Calu3 (cell line): Measurements from ENCODE around the gene SHISA9. TPM values are rescaled to one million over a fixed set of nuclear protein-coding genes. Genes with fewer than 3 reads are reported as not detected.

ENCODE experiments used
- BruUV-seq: library from RNA; stranded (reverse); fragments of 400-500 nt; replicated peaks from 2 replicates; lab custom pipeline; 2021; lab: Mats Ljungman, UMichigan
- CTCF ChIA-PET: fragments of 300-600 bp; sonication (Branson Sonifier 250); formaldehyde crosslinking; loops from one replicate; lab custom pipeline; 2022; ENCODE audit warnings: antibody characterized with exemption; lab: Charles Lee
- DNase-seq: peaks from one replicate; pipeline ENCODE4 v3.0.0; 2022
- H3K27ac Mint-ChIP-seq: one replicate; pipeline ENCODE4 v1.8.0; 2022; ENCODE audit warnings: mixed read lengths; ENCODE audit not compliant: unreplicated experiment
- H3K27me3 Mint-ChIP-seq: one replicate; pipeline ENCODE4 v1.8.0; 2022; ENCODE audit warnings: mixed read lengths; ENCODE audit not compliant: unreplicated experiment
- H3K36me3 Mint-ChIP-seq: one replicate; pipeline ENCODE4 v1.8.0; 2022; ENCODE audit warnings: mild to moderate bottlenecking, moderate library complexity, mixed read lengths; ENCODE audit not compliant: insufficient read depth, unreplicated experiment
- H3K4me1 Mint-ChIP-seq: one replicate; pipeline ENCODE4 v1.8.0; 2022; ENCODE audit warnings: mild to moderate bottlenecking, low read depth, mixed read lengths; ENCODE audit not compliant: unreplicated experiment
- H3K4me3 Mint-ChIP-seq: one replicate; pipeline ENCODE4 v1.8.0; 2022; ENCODE audit warnings: mild to moderate bottlenecking, low read depth, moderate library complexity, mixed read lengths; ENCODE audit not compliant: unreplicated experiment
- H3K9me3 Mint-ChIP-seq: one replicate; pipeline ENCODE4 v1.8.0; 2022; ENCODE audit warnings: low read depth, mixed read lengths; ENCODE audit not compliant: unreplicated experiment
- intact Hi-C: fragments of 100-400 bp; cut with micrococcal nuclease; formaldehyde crosslinking; loops from one replicate; pipeline ENCODE4 v1.10.0; 2022; ENCODE audit not compliant: unreplicated experiment
- total RNA-seq: library from RNA; stranded (reverse); gene quantifications from 2 replicates; pipeline ENCODE4 v1.2.3, GENCODE V29; 2022
- TF ChIP-seq, protein P1 (sequence below): fragments of 200-600 bp; IDR thresholded peaks from one replicate; pipeline ENCODE4 v1.8.0; 2022; ENCODE audit warnings: antibody characterized with exemption; ENCODE audit not compliant: unreplicated experiment

Gene SHISA9
- total RNA-seq, 1 experiment from 2014 or later = not detected

DNA sequence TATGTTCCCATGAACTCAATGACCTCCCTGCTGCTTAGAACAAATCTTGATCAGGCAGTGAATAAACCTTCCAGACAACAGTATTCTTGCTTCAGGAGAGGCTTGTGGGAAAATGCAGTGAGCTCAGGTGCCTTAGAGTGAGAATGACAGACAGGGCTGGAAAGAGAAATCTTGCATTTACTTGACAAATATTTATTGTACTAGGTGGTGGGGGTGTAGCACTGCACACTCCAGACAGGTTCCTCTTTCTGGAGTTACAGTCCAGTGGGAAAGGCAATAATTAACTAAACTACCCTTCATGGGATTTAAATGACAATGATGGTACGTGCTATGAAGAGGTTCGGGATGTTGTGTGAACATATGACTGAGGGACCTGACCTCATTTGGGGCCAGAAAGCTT lies 182.9 kb downstream of the SHISA9 start:
- H3K27ac Mint-ChIP-seq = no peak overlapping the region
- H3K4me3 Mint-ChIP-seq = no peak overlapping the region
- H3K9me3 Mint-ChIP-seq = peaks cover 16% of the 10 kb centered on the region
- no peaks in the 10 kb centered on the region for H3K4me1 Mint-ChIP-seq
- CTCF ChIA-PET = no interaction called here
- no peaks in the 10 kb centered on the region for H3K27me3 Mint-ChIP-seq
- no peak for DNase-seq
- TF ChIP-seq, protein P1, sequence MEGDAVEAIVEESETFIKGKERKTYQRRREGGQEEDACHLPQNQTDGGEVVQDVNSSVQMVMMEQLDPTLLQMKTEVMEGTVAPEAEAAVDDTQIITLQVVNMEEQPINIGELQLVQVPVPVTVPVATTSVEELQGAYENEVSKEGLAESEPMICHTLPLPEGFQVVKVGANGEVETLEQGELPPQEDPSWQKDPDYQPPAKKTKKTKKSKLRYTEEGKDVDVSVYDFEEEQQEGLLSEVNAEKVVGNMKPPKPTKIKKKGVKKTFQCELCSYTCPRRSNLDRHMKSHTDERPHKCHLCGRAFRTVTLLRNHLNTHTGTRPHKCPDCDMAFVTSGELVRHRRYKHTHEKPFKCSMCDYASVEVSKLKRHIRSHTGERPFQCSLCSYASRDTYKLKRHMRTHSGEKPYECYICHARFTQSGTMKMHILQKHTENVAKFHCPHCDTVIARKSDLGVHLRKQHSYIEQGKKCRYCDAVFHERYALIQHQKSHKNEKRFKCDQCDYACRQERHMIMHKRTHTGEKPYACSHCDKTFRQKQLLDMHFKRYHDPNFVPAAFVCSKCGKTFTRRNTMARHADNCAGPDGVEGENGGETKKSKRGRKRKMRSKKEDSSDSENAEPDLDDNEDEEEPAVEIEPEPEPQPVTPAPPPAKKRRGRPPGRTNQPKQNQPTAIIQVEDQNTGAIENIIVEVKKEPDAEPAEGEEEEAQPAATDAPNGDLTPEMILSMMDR = no peak
- BruUV-seq = no TSS peak
- intact Hi-C loops = no loop called here
- no peaks in the 10 kb centered on the region for H3K36me3 Mint-ChIP-seq

DNA sequence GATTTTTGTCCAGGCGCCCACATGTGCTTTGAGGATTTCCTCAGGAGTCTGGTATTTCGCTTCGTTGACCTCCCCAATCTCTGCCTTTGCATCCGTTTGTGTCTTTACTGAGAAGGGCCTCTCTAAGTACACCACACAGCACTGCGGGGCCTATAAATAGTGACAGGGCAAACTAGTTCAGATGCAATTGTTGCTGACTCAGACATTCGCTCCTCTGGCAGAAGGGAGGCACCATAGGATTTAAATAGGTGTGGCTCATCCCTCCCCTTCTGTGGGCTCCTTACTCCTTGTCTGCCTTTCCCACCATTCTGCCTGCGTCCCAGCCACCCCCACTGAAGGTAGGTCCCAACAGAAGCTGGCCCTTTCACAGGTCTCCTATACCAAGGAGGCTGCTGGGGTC lies 192.3 kb downstream of the SHISA9 start:
- H3K27ac Mint-ChIP-seq = no peak overlapping the region
- no TSS peak for BruUV-seq
- no peaks in the 10 kb centered on the region for H3K27me3 Mint-ChIP-seq

DNA sequence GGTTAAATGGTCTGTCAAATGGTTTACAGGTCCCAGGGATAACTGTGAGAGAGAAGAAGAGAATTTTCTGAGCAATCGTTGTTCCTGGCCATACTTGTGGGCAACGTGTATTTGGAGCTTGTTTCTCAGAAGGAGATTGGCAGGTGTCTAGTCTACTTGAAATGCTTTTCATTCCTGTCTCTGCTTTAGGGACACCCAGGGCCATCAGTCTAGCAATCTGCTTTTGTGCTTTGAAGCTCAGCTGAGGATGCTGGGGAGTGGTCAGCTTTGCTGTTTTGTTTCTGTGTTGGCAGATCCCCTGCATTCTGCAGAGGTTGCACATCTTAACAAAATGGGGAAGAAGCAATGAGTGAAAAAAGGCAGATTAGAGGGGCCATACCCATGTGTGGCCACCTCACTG lies 193.7 kb downstream of the SHISA9 start:
- H3K4me3 Mint-ChIP-seq = no peak overlapping the region
- no peak overlapping the region for H3K27ac Mint-ChIP-seq
- intact Hi-C loops = no loop called here
- H3K4me1 Mint-ChIP-seq = no peaks in the 10 kb centered on the region
- no peaks in the 10 kb centered on the region for H3K36me3 Mint-ChIP-seq
- CTCF ChIA-PET = no interaction called here
- BruUV-seq = no TSS peak
- H3K27me3 Mint-ChIP-seq = no peaks in the 10 kb centered on the region
- TF ChIP-seq, protein P1 = no peak
- no peak for DNase-seq
- peaks cover 18% of the 10 kb centered on the region for H3K9me3 Mint-ChIP-seq

More for the DNA sequence above, 192.3 kb downstream of the SHISA9 start:
- no peak overlapping the region for H3K4me3 Mint-ChIP-seq
- CTCF ChIA-PET = no interaction called here
- no peak for DNase-seq
- intact Hi-C loops = no loop called here
- peaks cover 22% of the 10 kb centered on the region for H3K9me3 Mint-ChIP-seq
- no peaks in the 10 kb centered on the region for H3K4me1 Mint-ChIP-seq
- H3K36me3 Mint-ChIP-seq = no peaks in the 10 kb centered on the region
- TF ChIP-seq, protein P1 = no peak

DNA sequence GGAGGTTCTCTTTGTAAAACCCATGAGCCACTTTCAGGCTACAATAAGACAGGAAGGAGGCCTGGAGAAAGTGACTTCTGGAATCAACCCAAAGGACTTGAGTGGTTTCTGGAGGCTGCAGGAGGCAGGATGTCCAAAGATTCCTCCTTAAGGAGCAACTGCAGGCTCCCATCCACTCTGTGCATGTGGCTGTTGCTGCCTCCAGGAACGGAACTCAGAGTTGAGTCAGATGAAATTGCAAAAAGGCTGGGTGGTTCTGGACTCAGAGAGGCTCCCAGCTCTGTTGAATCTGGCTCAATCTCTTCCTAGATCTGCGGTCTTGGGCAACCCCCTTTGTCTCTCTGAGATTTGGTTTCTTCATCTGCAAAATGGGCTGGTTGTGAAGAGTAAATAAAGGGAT lies 197.1 kb downstream of the SHISA9 start:
- H3K36me3 Mint-ChIP-seq = no peaks in the 10 kb centered on the region
- H3K9me3 Mint-ChIP-seq = peaks cover 14% of the 10 kb centered on the region
- intact Hi-C loops = no loop called here
- CTCF ChIA-PET = no interaction called here
- no peak for DNase-seq
- TF ChIP-seq, protein P1 = no peak
- no TSS peak for BruUV-seq
- no peaks in the 10 kb centered on the region for H3K4me1 Mint-ChIP-seq
- no peaks in the 10 kb centered on the region for H3K27me3 Mint-ChIP-seq
- no peak overlapping the region for H3K27ac Mint-ChIP-seq
- no peak overlapping the region for H3K4me3 Mint-ChIP-seq
